HG03175 (cell line): ENCODE results near the gene SCARB1.
A peak's percentile ranks its signal among the peaks of the same experiment; 100 is the strongest.
"Not testable (repeated sequence)": the region's sequence is repeated elsewhere in the genome, so short reads cannot be mapped to it uniquely, and the experiment has no call there.

Experiments
- ATAC-seq: cut with Tn5 transposase; IDR thresholded peaks from one replicate; pipeline ENCODE4 v1.9.1; 2021; ENCODE audit warnings: mild to moderate bottlenecking, moderate library complexity; ENCODE audit not compliant: unreplicated experiment

Gene SCARB1

DNA sequence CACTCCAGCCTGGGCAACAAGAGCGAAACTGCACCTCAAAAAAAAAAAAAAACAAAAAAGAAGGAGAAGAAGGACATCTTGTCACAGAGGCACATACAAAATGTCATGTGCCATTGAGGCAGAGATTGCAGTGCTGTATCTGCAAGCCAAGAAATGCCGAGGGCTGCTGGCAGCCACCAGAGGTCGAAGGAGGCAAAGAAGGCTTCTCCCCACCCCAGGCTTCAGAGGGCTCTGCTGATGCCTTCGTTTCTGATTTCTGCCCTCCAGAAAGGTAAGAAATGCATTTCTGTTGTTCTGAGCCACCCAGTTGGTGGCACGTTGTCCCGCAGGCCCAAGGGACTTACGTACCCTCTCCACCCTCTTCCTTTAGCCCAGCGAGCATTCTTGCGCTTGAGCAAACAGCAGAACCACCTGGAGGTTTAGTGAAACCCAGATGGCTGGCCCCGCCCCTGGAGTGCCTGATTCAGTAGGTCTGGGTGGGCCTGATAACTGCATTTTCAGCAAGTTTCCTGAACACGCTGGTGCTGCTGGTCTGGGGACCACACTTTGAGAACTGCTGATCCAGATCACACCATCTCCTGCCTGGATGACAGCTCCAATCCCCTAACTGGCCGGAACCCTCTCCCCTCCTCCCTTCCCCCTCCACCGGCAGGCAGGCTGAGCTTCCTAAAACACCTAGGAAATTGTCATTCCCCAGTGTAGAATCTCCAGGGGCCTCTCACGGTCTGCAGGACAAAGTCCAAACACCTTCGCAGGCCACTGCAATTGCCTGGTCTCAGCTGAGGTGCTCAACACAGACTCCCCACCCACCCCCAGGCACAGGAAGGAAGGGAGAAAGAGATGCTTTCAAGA, 21.1 kb upstream of the SCARB1 start:
- peak; percentile 78 for ATAC-seq

- no peak for ATAC-seq
Observed at GRCh38 chr12:124883263-124884130, 19.8 kb upstream of the SCARB1 start.

GRCh38 chr12:124881123-124881522, 17.5 kb upstream of the SCARB1 start:
- no peak for ATAC-seq

GRCh38 chr12:124880335-124880734, 16.7 kb upstream of the SCARB1 start:
- not testable (repeated sequence) for ATAC-seq

- no peak for ATAC-seq
Observed at GRCh38 chr12:124878795-124879516, 15.3 kb upstream of the SCARB1 start.

GRCh38 chr12:124877423-124877822, 13.8 kb upstream of the SCARB1 start:
- no peak for ATAC-seq

- ATAC-seq, result no peak
Observed at GRCh38 chr12:124876171-124876570, 12.5 kb upstream of the SCARB1 start.

GRCh38 chr12:124875803-124876132, 12.1 kb upstream of the SCARB1 start:
- no peak for ATAC-seq

DNA sequence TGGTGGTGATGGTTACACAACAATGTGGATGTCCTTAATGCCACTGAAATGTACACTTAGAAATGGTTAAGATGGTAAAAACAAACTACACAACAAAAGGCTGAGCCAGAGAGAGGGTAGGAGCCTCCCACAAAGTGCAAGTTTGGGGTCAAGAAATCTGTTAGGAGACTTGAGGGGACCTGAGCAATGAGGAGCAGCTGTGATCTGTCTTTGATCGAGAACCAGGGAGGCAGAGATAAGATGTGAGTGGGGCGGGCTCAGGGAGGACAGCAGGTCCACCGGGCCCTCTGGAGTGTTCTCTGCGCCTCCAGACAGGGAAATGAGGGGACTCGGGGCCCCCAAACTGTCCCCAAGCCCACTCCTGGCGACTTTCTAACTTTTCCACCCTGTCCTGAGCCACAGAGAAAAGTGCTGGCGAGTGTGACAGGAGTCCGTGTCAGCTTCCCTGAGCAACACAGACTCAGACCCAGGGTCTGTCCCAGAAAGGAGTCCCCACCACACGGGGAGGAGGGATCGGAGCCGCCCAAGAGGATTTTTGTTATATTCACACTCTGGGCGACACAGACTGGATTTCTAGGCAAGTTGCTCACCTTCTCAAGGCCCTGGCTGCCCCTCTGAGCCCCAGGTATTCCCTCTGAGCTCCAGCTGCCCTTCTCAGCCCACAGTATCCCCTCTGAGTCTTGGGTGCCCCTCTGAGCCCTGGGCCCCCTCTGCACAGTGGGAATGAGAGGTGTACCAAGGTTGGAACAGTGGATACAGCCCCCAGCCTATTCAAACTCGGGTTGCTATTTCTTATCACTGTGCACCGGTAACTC, 11.5 kb upstream of the SCARB1 start:
- ATAC-seq, result no peak

DNA sequence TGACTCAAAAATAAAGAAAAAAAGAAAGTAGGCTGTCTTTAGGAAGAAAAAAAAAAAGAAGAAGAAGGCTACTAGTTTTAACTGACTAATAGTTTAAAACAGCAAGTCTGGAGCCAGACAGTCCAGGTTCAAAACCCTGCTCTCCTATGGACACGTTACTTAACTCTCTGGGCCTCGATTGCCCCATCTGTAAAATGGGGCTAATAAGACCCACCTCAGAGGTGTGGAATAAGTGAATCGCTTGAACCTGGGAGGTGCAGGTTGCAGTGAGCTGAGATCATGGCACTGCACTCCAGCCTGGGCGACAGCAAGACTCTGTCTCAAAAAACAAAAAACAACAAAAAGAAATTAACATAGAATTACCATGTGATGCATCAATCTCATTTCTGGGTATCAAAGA, 10.5 kb upstream of the SCARB1 start:
- ATAC-seq, result no peak

DNA sequence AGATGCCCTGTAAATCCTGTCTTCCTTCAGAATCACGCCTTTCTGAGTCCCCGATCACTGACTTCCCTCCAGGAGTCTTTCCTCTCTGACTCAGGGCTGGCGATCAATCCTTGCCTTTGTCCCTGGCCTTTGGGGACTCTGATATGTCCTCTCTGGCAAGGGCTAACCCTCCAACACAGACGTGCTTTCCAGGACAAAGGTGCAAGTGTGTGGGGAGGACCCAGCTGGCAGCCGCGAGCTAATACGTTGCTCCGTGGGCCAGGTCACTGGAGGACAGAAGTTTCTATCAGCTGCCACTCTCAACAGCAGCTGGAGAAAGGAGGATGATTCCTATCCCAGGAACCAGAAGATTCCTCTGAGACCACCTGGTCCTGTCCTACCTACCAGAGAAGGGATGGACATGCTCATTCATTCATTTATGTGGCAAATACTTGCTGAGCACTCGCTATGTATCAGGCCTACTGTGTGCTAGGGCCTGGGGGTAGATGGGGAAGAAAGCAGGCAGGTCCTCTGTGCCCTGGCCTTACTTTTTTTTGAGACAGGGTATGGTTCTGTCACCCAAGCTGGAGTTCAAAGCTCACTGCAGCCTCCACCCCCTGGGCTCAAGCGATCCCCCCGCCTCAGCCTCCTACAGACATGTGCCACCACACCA, 8.5 kb upstream of the SCARB1 start:
- no peak for ATAC-seq

DNA sequence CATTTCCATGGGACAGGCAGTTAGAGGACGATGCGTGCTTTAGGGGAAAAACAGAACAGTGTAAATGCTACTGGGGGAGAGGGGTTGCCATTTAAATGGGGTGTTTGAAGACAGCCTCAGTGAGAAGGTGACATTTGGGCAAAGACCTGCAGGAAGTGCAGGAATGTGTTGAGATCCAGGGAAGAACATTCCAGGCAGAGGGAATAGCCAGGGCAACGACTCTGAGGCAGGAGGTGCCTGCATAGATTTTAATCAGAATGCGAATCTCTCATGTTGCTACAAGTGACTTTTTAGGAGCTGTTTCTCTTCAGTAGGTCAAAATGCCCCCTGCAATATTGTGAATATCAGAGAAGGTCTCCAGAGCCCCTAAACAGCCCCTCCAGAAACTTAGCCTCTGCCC, 7.6 kb upstream of the SCARB1 start:
- no peak for ATAC-seq

GRCh38 chr12:124870515-124870914, 6.9 kb upstream of the SCARB1 start:
- no peak for ATAC-seq

GRCh38 chr12:124869059-124869665, 5.5 kb upstream of the SCARB1 start:
- ATAC-seq, result no peak

DNA sequence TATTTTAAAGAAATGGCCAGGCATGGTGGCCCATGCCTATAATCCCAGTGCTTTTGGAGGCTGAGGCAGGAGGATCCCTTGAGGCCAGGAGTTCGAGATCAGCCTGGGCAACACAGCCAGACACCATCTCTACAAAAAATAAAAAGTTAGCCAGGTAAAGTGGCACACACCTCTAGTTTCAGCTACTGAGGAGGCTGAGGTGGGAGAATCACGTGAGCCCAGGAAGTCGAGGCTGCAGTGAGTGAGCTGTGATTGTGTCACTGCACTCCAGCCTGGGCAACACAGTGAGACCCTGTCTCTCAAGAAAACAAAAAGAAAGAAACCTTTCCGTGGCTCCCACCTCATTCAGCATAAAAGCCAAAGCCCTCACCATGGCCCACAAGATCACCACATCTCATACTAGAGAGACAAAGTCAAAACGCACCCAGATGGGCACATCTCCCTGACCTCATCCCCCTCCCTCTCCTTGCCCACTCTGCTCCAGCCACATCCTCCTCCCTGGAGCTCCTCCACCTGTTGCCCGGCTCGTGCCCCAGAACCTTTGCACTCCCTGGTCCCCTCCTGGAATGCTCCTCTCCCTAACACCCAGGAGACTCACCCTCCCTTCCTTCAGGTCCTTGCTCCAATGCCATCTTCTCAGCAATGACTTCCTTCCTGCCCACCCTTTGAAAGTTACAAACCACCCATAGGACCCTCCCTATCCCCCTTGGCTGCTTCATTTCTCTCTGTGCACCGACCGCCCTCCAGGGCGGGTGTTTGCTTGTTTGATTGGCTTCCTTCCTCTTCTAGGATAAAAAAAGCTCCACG, 4.8 kb upstream of the SCARB1 start:
- no peak for ATAC-seq

DNA sequence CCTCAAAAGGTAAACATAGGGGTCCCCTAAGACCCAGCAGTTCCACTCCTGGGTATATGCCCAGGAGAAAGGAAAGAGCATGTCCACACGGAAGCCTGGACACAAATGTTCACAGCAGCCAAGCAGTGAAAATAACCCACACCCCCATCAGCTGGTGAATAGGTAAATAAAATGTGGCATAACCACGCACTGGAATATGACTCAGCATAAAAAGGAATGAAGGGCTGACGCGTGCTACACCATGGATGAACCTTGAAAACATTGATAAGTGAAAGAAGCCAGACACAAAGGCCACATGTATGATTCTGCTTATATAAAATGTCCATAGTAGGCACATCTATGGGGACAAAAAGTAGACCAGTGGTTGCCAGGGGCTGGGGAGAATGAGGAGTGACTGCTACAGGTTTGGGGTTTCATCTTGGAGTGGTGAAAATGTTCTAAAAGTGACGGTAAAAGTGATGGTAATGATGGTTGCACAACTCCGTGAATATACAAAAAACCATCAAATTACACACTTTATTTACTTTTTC, 3.8 kb upstream of the SCARB1 start:
- no peak for ATAC-seq

DNA sequence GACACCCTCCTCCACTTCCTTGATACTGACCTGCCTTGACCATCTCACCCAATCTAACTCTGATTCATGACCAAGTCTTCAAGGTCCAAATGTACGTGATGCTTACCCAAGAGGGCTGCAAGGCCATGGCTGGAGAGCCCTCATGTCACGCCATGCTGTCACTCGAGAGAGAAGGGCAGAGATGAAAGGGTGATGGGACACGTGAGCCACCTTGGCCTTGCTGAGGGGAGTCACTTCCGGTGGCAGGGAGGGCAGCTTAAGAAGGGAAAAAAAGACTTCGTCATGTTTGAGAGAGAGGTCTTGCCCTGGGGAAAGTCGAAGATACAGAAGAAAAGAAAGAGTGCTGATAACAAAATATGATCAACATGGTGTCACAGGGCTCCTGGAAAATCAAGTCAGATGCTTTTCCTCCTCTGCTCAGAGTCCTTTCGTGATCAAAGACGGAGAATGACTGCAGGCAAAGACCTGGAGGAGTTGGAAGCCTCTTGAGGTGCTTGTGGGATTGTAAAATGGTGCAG, 3.3 kb upstream of the SCARB1 start:
- ATAC-seq, result no peak

DNA sequence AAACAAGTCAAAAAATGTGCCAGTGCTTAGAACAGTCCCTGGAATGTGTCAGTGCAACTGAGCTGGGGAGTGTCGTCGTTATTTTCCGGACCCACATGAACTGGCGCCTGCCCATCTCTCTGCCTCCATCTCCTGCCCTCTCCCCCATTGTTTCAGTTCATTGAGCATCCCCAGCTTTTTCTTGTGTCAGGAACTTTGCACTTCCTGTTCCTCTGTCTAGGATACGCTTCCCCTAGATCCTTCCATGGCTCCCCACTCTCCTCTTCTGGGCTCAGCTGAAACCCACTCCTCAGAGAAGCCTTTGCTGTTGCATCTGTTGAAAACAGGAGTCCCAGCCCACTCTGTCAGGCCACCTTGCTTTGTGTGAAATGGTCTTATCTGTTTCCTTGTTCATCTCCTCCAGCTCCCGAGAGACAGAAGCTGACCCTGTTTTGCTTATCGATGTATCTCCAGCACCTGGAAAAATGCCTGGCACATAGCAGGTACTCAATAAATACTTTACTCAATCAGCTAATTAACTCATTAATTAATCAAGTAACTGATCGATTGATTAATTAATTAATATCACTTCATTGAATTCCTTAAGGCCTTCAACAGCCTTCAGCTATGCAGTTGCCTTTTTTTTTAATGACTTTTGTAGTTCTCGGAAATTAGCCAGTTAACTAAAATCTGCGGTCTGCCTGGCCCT, 2.7 kb upstream of the SCARB1 start:
- no peak for ATAC-seq
